Measurements from ENCODE around the gene CCDC196.
"Not testable (repeated sequence)": the region's sequence is repeated elsewhere in the genome, so short reads cannot be mapped to it uniquely, and the experiment has no call there.

CCDC196 gene

DNA sequence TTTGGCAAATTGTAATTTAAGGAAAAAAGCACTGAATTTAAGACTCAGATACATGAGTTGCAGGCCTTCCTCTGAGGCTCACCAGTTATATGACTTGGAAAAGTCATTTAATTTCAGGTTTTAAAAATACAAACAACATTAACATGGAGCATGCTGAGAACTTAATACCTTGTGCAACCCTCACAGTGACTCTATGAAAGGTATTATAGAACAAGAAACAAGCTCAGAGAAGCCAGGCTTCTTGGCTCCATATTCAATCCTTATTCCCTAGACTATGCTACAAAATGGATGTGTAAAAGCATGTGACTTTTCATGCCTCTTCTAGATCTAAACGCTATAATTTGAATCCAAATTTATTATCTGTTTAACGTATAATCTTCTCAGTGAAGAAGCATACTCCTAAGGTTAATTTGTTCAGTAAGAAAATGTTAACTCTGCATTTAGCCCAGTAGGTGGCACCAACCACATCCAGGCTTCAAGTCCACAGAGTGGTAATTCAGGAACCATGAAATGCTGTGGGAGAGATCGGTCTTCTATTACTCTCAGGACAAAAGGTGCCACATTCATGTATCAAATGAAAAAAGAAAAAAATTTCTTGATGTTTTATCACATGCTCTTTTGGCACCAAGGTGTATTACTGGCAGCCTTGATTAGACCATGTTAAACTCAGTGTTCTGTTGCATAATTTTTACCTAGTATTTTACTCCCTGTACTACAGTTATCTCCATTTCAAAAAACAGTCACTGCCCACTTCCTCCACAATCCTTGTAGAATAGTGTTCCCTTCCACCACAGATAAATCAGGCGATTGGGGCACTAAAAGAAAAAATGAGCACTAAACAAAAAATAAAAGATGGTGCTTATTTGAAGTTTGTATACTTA, 9.3 kb downstream of the CCDC196 start:
- peak; percentile 75 for DNase-seq

DNA sequence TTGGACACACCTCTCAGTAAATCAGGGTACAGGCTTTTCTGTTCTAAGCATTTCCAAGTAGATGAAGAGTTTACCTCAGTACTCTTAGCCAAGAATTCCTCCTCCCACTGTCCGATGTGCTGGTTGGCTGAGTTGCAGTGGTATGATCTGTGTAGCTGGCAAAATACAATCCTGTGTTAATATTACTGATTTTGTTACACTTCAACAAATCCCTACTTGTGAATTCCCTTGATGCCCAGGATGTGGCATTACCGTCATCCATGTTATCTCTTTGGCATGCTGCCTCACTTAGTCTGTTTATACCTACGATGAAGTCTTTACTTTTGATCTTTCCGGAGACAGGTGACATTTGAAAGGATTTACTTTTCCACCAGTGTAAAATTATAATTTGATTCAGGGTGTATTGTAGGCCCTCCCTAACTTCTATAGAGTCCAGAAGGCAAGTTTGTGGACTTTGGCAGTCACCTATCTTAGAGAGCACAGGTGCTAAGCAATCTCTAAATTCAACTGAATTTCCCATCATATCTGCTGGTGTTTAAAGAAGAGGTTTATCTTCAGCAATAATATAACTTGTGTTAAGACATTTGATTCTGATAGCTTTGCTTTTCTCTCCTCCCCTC, 10.1 kb downstream of the CCDC196 start:
- DNase-seq, result peak; percentile 81

DNA sequence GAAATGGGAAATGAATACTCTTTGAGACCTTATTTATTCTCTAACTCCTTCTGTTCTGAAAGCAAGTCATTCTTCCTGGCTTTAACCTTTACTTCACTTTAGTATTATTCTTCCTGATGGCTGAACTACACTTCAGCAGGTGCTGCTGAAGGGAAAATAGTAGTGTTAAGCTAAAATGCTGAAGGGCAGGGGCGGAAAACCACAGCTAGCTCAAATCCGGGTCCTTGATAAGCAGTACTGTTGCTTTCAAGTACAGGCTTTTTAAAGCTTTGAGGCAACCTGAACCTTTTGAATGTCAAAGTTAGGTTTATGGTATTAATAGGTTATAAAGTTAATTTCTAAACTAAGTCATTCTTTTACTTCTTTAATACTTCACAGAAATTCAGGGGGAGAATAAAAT, 10.7 kb downstream of the CCDC196 start:
- no peak for DNase-seq

- DNase-seq, result no peak
Observed at GRCh38 chr14:66498311-66498710, 12.1 kb downstream of the CCDC196 start.

DNA sequence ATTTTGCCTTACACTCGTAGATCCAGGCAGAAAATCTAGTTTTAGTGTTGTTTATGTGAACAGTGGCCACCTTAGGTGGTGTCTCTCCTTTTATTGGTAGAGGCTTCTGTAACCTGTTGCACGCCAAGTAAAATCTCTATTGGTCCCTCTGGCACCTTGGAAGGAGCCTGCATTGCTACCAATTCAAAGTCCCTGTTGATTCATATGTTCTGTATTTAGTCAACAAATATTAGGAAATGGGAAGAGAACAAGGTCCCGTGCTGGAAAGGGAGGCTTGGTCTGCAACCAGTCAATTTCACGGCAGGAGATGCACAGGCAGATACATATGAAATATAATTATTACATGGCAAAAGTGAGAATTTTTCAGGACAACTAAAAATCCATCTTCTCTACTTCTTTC, 15.4 kb downstream of the CCDC196 start:
- DNase-seq, result no peak

DNA sequence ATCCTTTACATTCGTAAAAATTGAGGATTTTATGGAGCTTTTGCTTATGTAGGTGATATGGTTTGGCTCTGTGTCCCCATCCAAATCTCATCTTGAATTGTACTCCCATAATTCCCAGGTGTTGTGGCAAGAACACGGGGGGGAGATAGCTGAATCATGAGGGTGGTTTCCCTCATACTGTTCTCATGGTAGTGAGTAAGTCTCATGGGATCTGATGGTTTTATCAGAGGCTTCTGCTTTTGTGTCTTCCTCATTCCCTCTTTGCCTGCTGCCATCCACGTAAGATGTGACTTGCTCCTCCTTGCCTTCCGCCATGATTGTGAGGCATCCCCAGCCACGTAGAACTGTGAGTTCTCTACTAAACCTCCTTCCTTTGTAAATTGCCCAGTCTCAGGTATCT, 16.7 kb downstream of the CCDC196 start:
- DNase-seq, result not testable (repeated sequence)

- peak; percentile 33 for DNase-seq
Observed at GRCh38 chr14:66503532-66503931, 17.4 kb downstream of the CCDC196 start.

- DNase-seq, result peak; percentile 41
Observed at GRCh38 chr14:66507181-66507721, 21.1 kb downstream of the CCDC196 start.

DNA sequence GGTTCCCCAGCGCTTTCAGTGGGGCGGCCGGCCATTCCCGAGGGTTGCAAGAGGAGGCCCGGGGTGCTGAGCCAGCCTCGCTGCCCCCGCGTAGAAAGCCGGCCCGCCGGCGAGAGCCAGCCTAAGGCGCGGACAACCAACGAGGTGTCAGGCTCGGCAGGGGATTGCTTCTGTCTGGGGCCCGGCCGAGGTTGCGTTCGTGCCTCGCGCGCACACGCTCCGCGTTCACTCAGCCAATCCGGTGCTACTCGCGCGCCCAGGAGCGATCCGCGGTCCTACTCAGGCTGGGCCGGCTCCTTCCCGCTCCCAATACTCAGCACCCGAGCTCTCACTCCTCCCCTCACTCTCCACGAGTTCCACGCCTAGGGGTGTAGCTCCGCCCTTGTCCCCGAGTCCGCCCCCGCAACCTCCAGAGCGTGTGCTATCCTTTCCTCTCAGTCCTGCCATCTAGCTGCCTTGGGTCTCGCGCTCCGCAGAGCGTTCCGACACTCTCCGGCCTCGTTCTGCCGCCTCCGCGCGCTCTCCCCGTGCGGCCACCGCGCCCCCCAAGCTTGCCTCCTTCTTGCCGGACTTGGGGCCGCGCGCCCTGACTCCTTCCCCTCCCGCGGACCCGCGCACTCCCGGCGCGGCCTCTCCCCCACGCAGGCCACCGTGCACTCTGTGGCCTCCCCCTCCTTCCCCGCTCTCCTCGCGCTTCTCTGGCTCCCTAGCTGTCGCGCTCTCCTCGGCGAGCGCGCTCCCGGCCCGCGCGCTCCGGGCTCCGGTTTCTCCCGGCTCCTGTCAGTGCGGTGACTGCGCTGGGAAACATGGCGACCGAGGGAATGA, 21.8 kb downstream of the CCDC196 start, which contains the start of gene GPHN:
GPHN (plus strand) TSS at position 426 of the 825 bp plus-strand sequence.
- DNase-seq, result peak; percentile 93

DNA sequence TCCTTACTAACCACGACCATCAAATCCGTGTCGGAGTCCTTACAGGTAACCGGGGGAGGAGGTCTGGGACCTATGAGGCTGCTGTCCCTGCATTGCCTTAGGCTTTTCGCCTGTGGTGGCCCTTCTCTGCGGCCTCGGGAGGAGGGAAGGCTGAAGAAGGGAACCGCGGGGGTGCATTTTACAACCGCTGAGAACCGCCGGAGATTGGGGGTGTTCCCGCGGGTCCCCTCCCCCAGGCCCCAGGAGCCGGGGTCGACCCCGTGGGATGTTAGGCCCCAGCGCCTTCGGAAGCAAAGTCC, 22.3 kb downstream of the CCDC196 start:
- DNase-seq, result no peak

GRCh38 chr14:66508846-66509621, 22.9 kb downstream of the CCDC196 start:
- DNase-seq, result peak; percentile 5

DNA sequence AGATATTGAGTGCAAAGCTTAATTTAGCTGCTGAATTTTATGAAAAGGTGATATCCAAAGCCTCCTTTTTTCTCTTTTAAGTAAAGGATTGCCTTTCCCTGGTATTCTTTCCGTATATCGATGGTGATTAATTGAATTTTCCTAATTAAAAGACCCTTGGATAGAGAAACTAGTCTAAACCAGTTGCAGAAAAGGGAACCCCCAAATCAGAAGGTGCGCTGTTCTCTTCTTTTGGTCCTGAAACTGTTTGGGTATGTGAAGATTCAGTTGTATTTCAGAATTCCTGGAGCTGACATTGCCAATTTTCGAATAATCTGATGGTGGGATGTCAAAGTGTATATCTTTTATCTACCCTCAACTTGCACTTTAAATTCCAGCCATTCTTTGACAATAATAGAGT, 23.7 kb downstream of the CCDC196 start:
- DNase-seq, result no peak

DNA sequence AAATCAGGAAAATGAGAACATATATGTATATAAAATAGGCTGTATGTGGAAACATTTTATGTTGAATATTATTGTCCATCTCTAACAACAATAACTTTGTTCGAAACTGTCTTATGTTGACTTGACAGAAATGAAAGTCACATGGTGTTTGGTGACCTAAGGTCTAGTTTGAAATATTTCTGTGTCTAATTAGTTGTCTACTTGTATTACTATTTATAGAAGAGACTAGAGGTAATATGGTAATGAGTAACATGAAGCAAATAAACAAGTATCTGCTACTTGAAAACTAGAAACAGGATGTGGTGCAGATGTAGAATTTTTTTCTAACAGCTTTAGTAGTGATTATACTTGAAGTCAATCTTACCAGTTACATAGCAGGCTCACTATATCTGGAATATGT, 25.7 kb downstream of the CCDC196 start:
- DNase-seq, result no peak

- DNase-seq, result no peak
Observed at GRCh38 chr14:66514213-66514612, 28.0 kb downstream of the CCDC196 start.

DNA sequence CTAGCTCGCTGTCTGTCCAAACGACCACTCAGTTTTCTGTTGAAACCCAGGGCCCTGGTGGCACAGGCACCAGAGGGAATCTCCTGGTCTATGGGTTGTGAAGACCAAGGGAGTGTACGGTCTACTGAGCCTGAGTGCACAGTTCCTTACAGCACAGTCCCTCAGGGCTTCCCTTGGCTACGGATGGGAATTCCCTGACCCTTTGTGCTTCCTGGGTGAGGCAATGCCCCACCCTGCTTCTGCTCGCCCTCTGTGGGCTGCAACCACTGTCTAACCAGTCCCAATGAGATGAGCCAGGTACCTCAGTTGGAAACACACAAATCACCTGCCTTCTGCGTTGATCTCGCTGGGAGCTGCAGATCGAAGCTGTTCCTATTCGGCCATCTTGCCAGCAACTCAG, 44.4 kb downstream of the CCDC196 start:
- DNase-seq, result no peak

- DNase-seq, result no peak
Observed at GRCh38 chr14:66539034-66539433, 52.9 kb downstream of the CCDC196 start.

- no peak for DNase-seq
Observed at GRCh38 chr14:66540038-66540437, 53.9 kb downstream of the CCDC196 start.

DNA sequence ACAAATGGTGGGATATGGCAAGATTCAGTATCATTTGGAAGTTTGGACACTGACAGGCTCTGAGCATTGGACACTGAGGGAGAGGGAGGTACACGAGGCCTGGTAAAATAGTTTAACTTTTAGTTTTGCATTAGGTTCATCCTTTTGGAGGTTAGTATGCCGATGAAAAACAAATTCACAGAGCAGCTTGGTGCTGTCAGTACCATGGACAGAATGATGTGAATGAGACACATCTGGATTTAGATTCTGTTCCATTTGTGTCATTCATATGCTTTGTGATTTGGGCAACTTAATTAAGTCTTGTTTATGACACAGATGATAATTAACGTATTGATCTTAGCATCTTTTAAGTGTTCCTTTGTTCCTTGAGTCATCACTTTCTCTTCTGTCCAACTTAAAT, 55.5 kb downstream of the CCDC196 start:
- DNase-seq, result no peak

DNA sequence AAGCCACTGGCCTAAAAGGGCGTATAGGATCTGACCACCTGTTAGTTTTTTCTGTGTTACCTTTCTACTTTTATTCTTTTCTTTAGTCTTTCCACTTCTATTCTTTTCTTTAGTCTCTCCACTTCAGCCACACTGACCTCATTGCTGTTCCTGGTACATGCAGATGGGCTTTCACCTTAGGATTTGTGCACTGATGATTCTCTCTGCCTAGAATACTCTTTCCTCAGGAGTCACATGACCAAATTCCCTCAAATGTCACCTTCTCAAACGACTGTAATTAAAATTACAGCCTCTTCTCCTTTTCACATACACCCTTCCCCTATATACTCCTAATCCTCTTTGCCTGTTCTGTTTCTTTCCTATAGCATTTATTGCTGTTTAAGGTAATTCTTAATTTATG, 57.8 kb downstream of the CCDC196 start:
- no peak for DNase-seq

DNA sequence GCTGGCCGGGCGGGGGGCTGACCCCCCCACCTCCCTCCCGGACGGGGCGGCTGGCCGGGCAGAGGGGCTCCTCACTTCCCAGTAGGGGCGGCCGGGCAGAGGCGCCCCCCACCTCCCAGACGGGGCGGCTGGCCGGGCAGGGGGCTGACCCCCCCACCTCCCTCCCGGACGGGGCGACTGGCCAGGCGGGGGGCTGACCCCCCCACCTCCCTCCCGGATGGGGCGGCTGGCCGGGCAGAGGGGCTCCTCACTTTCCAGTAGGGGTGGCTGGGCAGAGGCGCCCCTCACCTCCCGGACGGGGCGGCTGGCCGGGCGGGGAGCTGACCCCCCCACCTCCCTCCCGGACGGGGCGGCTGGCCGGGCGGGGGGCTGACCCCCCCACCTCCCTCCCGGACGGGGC, 59.0 kb downstream of the CCDC196 start:
- not testable (repeated sequence) for DNase-seq

DNA sequence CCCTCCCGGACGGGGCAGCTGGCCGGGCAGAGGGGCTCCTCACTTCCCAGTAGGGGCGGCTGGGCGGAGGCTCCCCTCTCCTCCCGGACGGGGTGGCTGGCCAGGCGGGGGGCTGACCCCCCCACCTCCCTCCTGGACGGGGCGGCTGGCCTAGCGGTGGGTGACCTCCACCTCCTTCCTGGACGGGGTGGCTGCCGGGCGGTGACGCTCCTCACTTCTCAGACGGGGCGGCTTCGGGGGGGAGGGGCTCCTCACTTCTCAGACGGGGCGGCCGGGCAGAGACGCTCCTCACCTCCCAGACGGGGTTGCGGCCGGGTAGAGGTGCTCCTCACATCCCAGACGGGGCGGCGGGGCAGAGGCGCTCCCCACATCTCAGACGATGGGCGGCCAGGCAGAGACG, 59.6 kb downstream of the CCDC196 start:
- DNase-seq, result not testable (repeated sequence)
